Lower lobe of right lung (tissue), 2 donors: ENCODE data around the gene SCO2. TPM values are rescaled to one million over a fixed set of nuclear protein-coding genes. Genes with fewer than 3 reads are reported as not detected.

Experiments
- ATAC-seq, 2 donors: fragments of 200-7000 bp; cut with Tn5 transposase; one replicate each; pipeline ENCODE4 v1.9.1; 2020 to 2022; ENCODE audit warnings: mild to moderate bottlenecking in 2 of 2, moderate library complexity in 2 of 2
- DNase-seq: peaks from one replicate; pipeline ENCODE4 v3.0.0-alpha.2; 2020
- H3K27ac ChIP-seq: fragments of 200-600 bp; one replicate; pipeline ENCODE4 v1.8.0; 2022
- H3K27me3 ChIP-seq: fragments of 200-600 bp; one replicate; pipeline ENCODE4 v1.8.0; 2022; ENCODE audit warnings: low read depth
- H3K36me3 ChIP-seq: fragments of 200-600 bp; one replicate; pipeline ENCODE4 v1.8.0; 2022; ENCODE audit warnings: mild to moderate bottlenecking
- H3K4me1 ChIP-seq: fragments of 200-600 bp; one replicate; pipeline ENCODE4 v1.8.0; 2022
- H3K4me3 ChIP-seq: fragments of 200-600 bp; one replicate; pipeline ENCODE4 v1.8.0; 2022; ENCODE audit warnings: mild to moderate bottlenecking
- H3K9me3 ChIP-seq: fragments of 200-600 bp; one replicate; pipeline ENCODE4 v1.8.0; 2022
- CTCF ChIP-seq: fragments of 200-600 bp; IDR thresholded peaks from one replicate; pipeline ENCODE4 v1.8.0; 2022; ENCODE audit warnings: antibody characterized with exemption, mild to moderate bottlenecking
- intact Hi-C: fragments of 100-400 bp; cut with DNase I; formaldehyde crosslinking; loops from one replicate; pipeline ENCODE4 v1.11.0; 2022
- total RNA-seq: library from RNA; stranded (reverse); fragmentation: NEBNext Ultra II Directional; extraction: Animal tissue kit (Norgen Biotek cat#: 25700); gene quantifications from one replicate; pipeline ENCODE4 v1.2.1, GENCODE V29; 2021
- donor health status: DM: no; HTN: yes; CAD: no; lungs with severe emphysema.

SCO2 gene
- total RNA-seq, 1 donor from 2014 or later: 4.9 TPM

GRCh38 chr22:50529897-50530579 is 4.6 kb upstream of the SCO2 start, which contains the start of gene TYMP:
TYMP (minus strand) TSS chr22:50530012; CDS start chr22:50529709, 303 bp downstream.
- intact Hi-C loops: no loop called here
- Histone ChIP-seq H3K36me3 (no peaks in the 10 kb centered on the region), H3K27ac (peak within 1 kb of the TSS; percentile 100), H3K27me3 (no peaks in the 10 kb centered on the region), H3K4me1 (peaks cover 56% of the 10 kb centered on the region), H3K9me3 (no peaks in the 10 kb centered on the region), H3K4me3 (peak within 1 kb of the TSS; percentile 79)
- no peak for TF ChIP-seq CTCF
- DNase-seq (peak; percentile 94), ATAC-seq (peak; percentile 56 to 67)

- H3K27me3 ChIP-seq: no peaks in the 10 kb centered on the region
- peaks cover 58% of the 10 kb centered on the region for H3K4me1 ChIP-seq
- DNase-seq (peak; percentile 65), ATAC-seq (no peak)
- no peak for TF ChIP-seq CTCF
- peak overlapping the region; percentile 79 for H3K4me3 ChIP-seq
- H3K27ac ChIP-seq: peak overlapping the region; percentile 100
- no peaks in the 10 kb centered on the region for H3K9me3 ChIP-seq
- intact Hi-C loops: no loop called here
- H3K36me3 ChIP-seq: no peaks in the 10 kb centered on the region
Measured at GRCh38 chr22:50529416-50529896, 4.1 kb upstream of the SCO2 start.

GRCh38 chr22:50528682-50529415 is 3.5 kb upstream of the SCO2 start:
- peaks cover 4% of the 10 kb centered on the region for H3K36me3 ChIP-seq
- ATAC-seq (no peak), DNase-seq (peak; percentile 64)
- intact Hi-C loops: no loop called here
- H3K27me3 ChIP-seq: no peaks in the 10 kb centered on the region
- TF ChIP-seq CTCF: no peak
- H3K4me1 ChIP-seq: peaks cover 58% of the 10 kb centered on the region
- no peaks in the 10 kb centered on the region for H3K9me3 ChIP-seq
- H3K27ac ChIP-seq: peak overlapping the region; percentile 100
- H3K4me3 ChIP-seq: peak overlapping the region; percentile 79

GRCh38 chr22:50527921-50528681 is 2.7 kb upstream of the SCO2 start:
- Histone ChIP-seq H3K27ac (peak overlapping the region; percentile 93), H3K9me3 (no peaks in the 10 kb centered on the region), H3K36me3 (peaks cover 12% of the 10 kb centered on the region), H3K27me3 (no peaks in the 10 kb centered on the region), H3K4me3 (peak overlapping the region; percentile 79), H3K4me1 (peaks cover 53% of the 10 kb centered on the region)
- peak; percentile 46 for DNase-seq
- TF ChIP-seq CTCF: no peak
- ATAC-seq: no peak
- intact Hi-C loops: no loop called here
